Measurements from ENCODE around the gene CNOT6.

DNA sequence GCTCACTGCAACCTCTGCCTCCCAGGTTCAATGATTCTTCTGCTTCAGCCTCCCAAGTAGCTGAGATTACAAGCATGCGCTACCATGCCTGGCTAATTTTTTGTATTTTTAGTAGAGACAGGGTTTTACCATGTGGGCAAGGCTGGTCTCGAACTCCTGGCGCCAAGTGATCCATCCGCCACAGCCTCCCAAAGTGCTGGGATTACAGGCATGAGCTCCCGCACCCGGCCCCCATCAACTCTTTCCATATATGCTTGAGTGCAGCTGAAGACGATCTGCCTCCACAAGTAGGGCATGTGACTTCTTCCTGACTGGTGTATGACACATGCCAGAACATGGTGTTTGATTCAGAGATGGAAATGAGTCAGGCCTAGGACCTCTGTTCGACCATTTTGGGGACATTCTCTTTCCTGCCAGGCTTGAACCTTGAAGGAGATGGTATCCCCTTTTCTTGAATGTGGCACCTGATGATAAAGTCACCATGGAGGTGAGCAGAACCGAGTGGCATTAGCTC is 7.5 kb upstream of the CNOT6 start:
- TF ChIP-seq, protein P1, sequence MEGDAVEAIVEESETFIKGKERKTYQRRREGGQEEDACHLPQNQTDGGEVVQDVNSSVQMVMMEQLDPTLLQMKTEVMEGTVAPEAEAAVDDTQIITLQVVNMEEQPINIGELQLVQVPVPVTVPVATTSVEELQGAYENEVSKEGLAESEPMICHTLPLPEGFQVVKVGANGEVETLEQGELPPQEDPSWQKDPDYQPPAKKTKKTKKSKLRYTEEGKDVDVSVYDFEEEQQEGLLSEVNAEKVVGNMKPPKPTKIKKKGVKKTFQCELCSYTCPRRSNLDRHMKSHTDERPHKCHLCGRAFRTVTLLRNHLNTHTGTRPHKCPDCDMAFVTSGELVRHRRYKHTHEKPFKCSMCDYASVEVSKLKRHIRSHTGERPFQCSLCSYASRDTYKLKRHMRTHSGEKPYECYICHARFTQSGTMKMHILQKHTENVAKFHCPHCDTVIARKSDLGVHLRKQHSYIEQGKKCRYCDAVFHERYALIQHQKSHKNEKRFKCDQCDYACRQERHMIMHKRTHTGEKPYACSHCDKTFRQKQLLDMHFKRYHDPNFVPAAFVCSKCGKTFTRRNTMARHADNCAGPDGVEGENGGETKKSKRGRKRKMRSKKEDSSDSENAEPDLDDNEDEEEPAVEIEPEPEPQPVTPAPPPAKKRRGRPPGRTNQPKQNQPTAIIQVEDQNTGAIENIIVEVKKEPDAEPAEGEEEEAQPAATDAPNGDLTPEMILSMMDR (conservative IDR thresholded peaks at IDR 0.05 in 1 of 2, IDR thresholded peaks at IDR 0.05 in 1 of 2; ENCODE audit: extremely low read depth in 1 of 2, insufficient read depth in 1 of 2, low read depth in 1 of 2, low read length in 2 of 2), result no peak
- TF ChIP-seq EZH2 (IDR thresholded peaks at IDR 0.05; ENCODE audit: borderline replicate concordance, low read length), result no peak

All from mammary epithelial cell (primary cell).